OCI-LY7 (cell line): ENCODE results near the gene FAM163B. TPM values are rescaled to one million over a fixed set of nuclear protein-coding genes. Genes with fewer than 3 reads are reported as not detected.

Experiments
- BruUV-seq: library from RNA; stranded (reverse); fragments of 400-500 nt; replicated peaks from 2 replicates; lab custom pipeline; 2021; lab: Mats Ljungman, UMichigan
- CTCF ChIA-PET: fragments of 300-600 bp; sonication (Branson Sonifier 250); formaldehyde crosslinking; loops from one replicate; lab custom pipeline; 2022; ENCODE audit warnings: antibody characterized with exemption; ENCODE audit not compliant: unreplicated experiment; lab: Charles Lee
- POLR2A ChIA-PET: fragments of 300-600 bp; sonication (Branson Sonifier 250); formaldehyde crosslinking; loops from one replicate; lab custom pipeline; 2022; ENCODE audit warnings: antibody characterized with exemption; lab: Charles Lee
- DNase-seq: peaks from one replicate; pipeline ENCODE4 v3.0.0-alpha.2; 2015; ENCODE audit warnings: low spot score
- H2AFZ ChIP-seq: fragments of 200-600 bp; sonication (generic), shearing (Covaris generic); 2 replicates; pipeline ENCODE4 v1.6.1; 2014; ENCODE audit warnings: mild to moderate bottlenecking, antibody characterized with exemption, low read length, moderate library complexity
- H3K27ac ChIP-seq: fragments of 200-600 bp; sonication (generic); 2 replicates; pipeline ENCODE4 v1.5.1; 2014; ENCODE audit warnings: mixed run types, low read depth, mild to moderate bottlenecking, moderate library complexity, low read length, inconsistent platforms; ENCODE audit not compliant: poor library complexity, severe bottlenecking
- H3K36me3 ChIP-seq: fragments of 200-600 bp; sonication (generic); 2 replicates; pipeline ENCODE4 v1.6.1; 2014; ENCODE audit warnings: mild to moderate bottlenecking, antibody characterized with exemption, low read length, moderate library complexity, mixed read lengths; ENCODE audit not compliant: insufficient read depth
- H3K4me1 ChIP-seq: fragments of 200-600 bp; sonication (generic); 2 replicates; pipeline ENCODE4 v1.5.1; 2014; ENCODE audit warnings: mild to moderate bottlenecking, low read length; ENCODE audit not compliant: insufficient read depth, poor library complexity, severe bottlenecking
- H3K4me2 ChIP-seq: fragments of 200-600 bp; sonication (generic); 2 replicates; pipeline ENCODE4 v1.6.1; 2014; ENCODE audit warnings: mild to moderate bottlenecking, low read length
- H3K4me3 ChIP-seq: fragments of 200-600 bp; sonication (generic); 2 replicates; pipeline ENCODE4 v1.5.1; 2014; ENCODE audit warnings: mild to moderate bottlenecking, low read depth, low read length; ENCODE audit not compliant: poor library complexity, severe bottlenecking
- H3K79me2 ChIP-seq: fragments of 200-600 bp; sonication (generic); 2 replicates; pipeline ENCODE4 v1.6.1; 2016; ENCODE audit warnings: low read depth, mild to moderate bottlenecking, low read length, moderate library complexity, mixed read lengths; ENCODE audit not compliant: insufficient read depth
- H3K9me2 ChIP-seq: fragments of 200-600 bp; sonication (generic); 2 replicates; pipeline ENCODE4 v1.6.1; 2016; ENCODE audit warnings: mild to moderate bottlenecking, low read length, mixed read lengths; ENCODE audit not compliant: insufficient read depth
- H3K9me3 ChIP-seq: fragments of 200-600 bp; sonication (generic); 2 replicates; pipeline ENCODE4 v1.6.1; 2014; ENCODE audit warnings: mild to moderate bottlenecking, mixed run types, low read length, mixed read lengths
- H4K20me1 ChIP-seq: fragments of 200-600 bp; sonication (generic); 2 replicates; pipeline ENCODE4 v1.6.1; 2014; ENCODE audit warnings: mild to moderate bottlenecking, antibody characterized with exemption, low read length, moderate library complexity, mixed read lengths; ENCODE audit not compliant: insufficient read depth
- CTCF ChIP-seq: fragments of 200-600 bp; sonication (generic); conservative IDR thresholded peaks from 2 replicates; pipeline ENCODE4 v1.5.1; 2014; ENCODE audit warnings: mild to moderate bottlenecking, antibody characterized with exemption, low read length, moderate library complexity, mixed read lengths
- EZH2phosphoT487 ChIP-seq: fragments of 200-600 bp; sonication (generic); IDR thresholded peaks from 2 replicates; pipeline ENCODE4 v1.6.1; 2018; ENCODE audit warnings: low read depth, borderline replicate concordance, mild to moderate bottlenecking, mixed run types, antibody characterized with exemption, low read length, moderate library complexity, mixed read lengths
- intact Hi-C: fragments of 100-400 bp; cut with micrococcal nuclease; formaldehyde crosslinking; loops from one replicate; pipeline ENCODE4 v1.10.0; 2022; ENCODE audit not compliant: unreplicated experiment
- total RNA-seq, 2 experiments: library from RNA; depleted of rRNA in 1 of 2; stranded (reverse); fragments of >200 nt in 1 of 2; shearing (Covaris generic) in 1 of 2; gene quantifications; 2 replicates each; pipeline ENCODE4 v1.2.3, GENCODE V29; 2014 to 2022

The FAM163B gene
- total RNA-seq, 2 experiments from 2014 or later, result 2.6 to 7.8 TPM

GRCh38 chr9:133638711-133639110 lies 29.5 kb upstream of the FAM163B start:
- TF ChIP-seq CTCF (no peak), EZH2phosphoT487 (no peak)
- Histone ChIP-seq H3K4me1 (no peaks in the 10 kb centered on the region), H3K27ac (no peak overlapping the region), H3K9me3 (no peaks in the 10 kb centered on the region), H3K36me3 (no peaks in the 10 kb centered on the region), H3K4me2 (no peak overlapping the region), H3K79me2 (no peaks in the 10 kb centered on the region), H3K4me3 (no peak overlapping the region), H2AFZ (no peak overlapping the region), H3K9me2 (no peaks in the 10 kb centered on the region), H4K20me1 (no peaks in the 10 kb centered on the region)
- ChIA-PET POLR2A (interaction anchor here (1.2 kb wide), 1 partner anchor 19 kb away, joined by 3 read pairs; no protein-coding TSS in a partner anchor), CTCF (no interaction called here)
- DNase-seq, result no peak
- intact Hi-C loops, result no loop called here
- no TSS peak for BruUV-seq

- H3K36me3 ChIP-seq, result no peaks in the 10 kb centered on the region
- H3K9me2 ChIP-seq, result no peaks in the 10 kb centered on the region
- no peak for DNase-seq
- no peak overlapping the region for H3K4me2 ChIP-seq
- no TSS peak for BruUV-seq
- TF ChIP-seq CTCF (no peak), EZH2phosphoT487 (no peak)
- intact Hi-C loops, result no loop called here
- H3K79me2 ChIP-seq, result no peaks in the 10 kb centered on the region
- CTCF ChIA-PET, result no interaction called here
- no peak overlapping the region for H3K27ac ChIP-seq
- no peak overlapping the region for H2AFZ ChIP-seq
- H3K9me3 ChIP-seq, result no peaks in the 10 kb centered on the region
- POLR2A ChIA-PET, result interaction anchor here (1.2 kb wide), 1 partner anchor 19 kb away, joined by 3 read pairs; no protein-coding TSS in a partner anchor
- no peaks in the 10 kb centered on the region for H4K20me1 ChIP-seq
- no peaks in the 10 kb centered on the region for H3K4me1 ChIP-seq
- no peak overlapping the region for H3K4me3 ChIP-seq
Measured at GRCh38 chr9:133638076-133638475, 28.9 kb upstream of the FAM163B start.

- POLR2A ChIA-PET, result no interaction called here
- H3K36me3 ChIP-seq, result no peaks in the 10 kb centered on the region
- BruUV-seq, result no TSS peak
- no peak overlapping the region for H3K27ac ChIP-seq
- H3K9me3 ChIP-seq, result no peaks in the 10 kb centered on the region
- intact Hi-C loops, result no loop called here
- H3K4me1 ChIP-seq, result no peaks in the 10 kb centered on the region
- H3K4me3 ChIP-seq, result no peak overlapping the region
- H2AFZ ChIP-seq, result no peak overlapping the region
- no peaks in the 10 kb centered on the region for H3K79me2 ChIP-seq
- CTCF ChIA-PET, result no interaction called here
- DNase-seq, result no peak
- no peaks in the 10 kb centered on the region for H4K20me1 ChIP-seq
- no peaks in the 10 kb centered on the region for H3K9me2 ChIP-seq
- TF ChIP-seq EZH2phosphoT487 (no peak), CTCF (no peak)
- no peak overlapping the region for H3K4me2 ChIP-seq
Measured at GRCh38 chr9:133637451-133638055, 28.4 kb upstream of the FAM163B start.
